ENCODE data around the gene NAPSA. TPM values are rescaled to one million over a fixed set of nuclear protein-coding genes. Genes with fewer than 3 reads are reported as not detected.
A peak's percentile ranks its signal among the peaks of the same experiment; 100 is the strongest.
"Not testable (repeated sequence)": the region's sequence is repeated elsewhere in the genome, so short reads cannot be mapped to it uniquely, and the experiment has no call there.

Gene NAPSA
- total and polyA plus RNA-seq, 4 donors = 0.52 to 1.6 (median 1.3) TPM

DNA sequence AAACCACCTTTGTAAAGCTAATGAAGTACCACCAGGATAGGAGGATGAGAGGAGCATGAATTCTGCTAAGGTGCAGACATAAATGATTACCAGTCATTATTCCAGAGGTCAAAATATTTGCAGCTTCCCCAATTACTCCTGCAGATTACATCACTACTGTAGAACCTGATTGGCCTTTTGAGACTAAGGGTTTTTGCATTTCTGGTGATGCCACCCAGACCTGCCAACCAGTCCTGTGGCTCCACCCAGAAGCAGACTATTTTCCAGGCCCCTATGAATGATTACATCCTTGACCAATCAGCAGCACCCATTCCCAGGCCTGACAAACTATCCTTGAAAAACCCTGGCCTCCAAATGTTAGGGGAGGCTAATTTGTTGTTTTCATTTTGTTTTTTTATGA lies 25.1 kb downstream of the NAPSA start:
- Histone ChIP-seq H3K27me3 (ENCODE audit: control insufficient read depth in 1 of 2, insufficient read depth in 2 of 2, low read length in 1 of 2) (no peaks in the 10 kb centered on the region), H3K4me3 (ENCODE audit: low read length in 2 of 2) (no peak overlapping the region), H3K36me3 (ENCODE audit: control insufficient read depth in 1 of 2, insufficient read depth in 2 of 2, low read length in 1 of 2) (no peaks in the 10 kb centered on the region), H3K27ac (ENCODE audit: low read depth in 1 of 2, low read length in 2 of 2) (no peak overlapping the region), H3K9me3 (ENCODE audit: control insufficient read depth, low read length) (peaks cover 3% of the 10 kb centered on the region), H3K4me1 (ENCODE audit: control insufficient read depth in 1 of 2, insufficient read depth in 2 of 2, low read length in 2 of 2) (no peaks in the 10 kb centered on the region)
- no peak for ATAC-seq (ENCODE audit: low FRiP score)
- no peak for DNase-seq
- intact Hi-C loops (cut with DNase I) = no loop called here

DNA sequence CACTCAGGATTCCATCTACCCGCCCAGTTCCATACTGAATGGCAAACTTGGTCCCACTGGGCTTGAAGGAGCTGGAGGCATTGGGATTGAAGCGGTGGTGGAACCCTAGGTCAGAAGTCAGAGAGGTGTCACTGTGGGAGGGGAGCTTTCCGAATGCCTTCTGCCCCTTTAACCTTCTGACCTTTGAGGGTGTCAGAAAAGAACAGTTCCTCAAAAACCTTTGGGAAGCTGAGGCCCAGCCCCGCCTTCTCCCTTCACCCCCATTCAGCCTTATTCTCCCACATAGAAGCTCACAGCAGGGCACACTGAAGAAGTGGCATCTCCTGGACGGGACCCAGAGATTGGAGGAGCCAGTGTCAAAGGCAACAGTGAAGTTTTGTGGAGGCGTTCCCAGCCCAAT lies 28.4 kb downstream of the NAPSA start:
- H3K36me3 ChIP-seq (ENCODE audit: control insufficient read depth in 1 of 2, insufficient read depth in 2 of 2, low read length in 1 of 2); H3K4me1 ChIP-seq (ENCODE audit: control insufficient read depth in 1 of 2, insufficient read depth in 2 of 2, low read length in 2 of 2); H3K27me3 ChIP-seq (ENCODE audit: control insufficient read depth in 1 of 2, insufficient read depth in 2 of 2, low read length in 1 of 2); H3K4me3 ChIP-seq (ENCODE audit: low read length in 2 of 2); H3K27ac ChIP-seq (ENCODE audit: low read depth in 1 of 2, low read length in 2 of 2); ATAC-seq (ENCODE audit: low FRiP score); intact Hi-C loops (cut with DNase I); H3K9me3 ChIP-seq (ENCODE audit: control insufficient read depth, low read length): not testable (repeated sequence)
- peak in 1 of 2 donors; percentile 33 for DNase-seq
- 83 to 88% methylated on average over 5 to 6 of the region's 6 CpGs for WGBS, 2 donors

- WGBS, 2 donors = 92 to 95% methylated on average over 12 of the region's 12 CpGs
These were observed 30.6 kb downstream of the NAPSA start for GRCh38 chr19:50334741-50335421.

DNA sequence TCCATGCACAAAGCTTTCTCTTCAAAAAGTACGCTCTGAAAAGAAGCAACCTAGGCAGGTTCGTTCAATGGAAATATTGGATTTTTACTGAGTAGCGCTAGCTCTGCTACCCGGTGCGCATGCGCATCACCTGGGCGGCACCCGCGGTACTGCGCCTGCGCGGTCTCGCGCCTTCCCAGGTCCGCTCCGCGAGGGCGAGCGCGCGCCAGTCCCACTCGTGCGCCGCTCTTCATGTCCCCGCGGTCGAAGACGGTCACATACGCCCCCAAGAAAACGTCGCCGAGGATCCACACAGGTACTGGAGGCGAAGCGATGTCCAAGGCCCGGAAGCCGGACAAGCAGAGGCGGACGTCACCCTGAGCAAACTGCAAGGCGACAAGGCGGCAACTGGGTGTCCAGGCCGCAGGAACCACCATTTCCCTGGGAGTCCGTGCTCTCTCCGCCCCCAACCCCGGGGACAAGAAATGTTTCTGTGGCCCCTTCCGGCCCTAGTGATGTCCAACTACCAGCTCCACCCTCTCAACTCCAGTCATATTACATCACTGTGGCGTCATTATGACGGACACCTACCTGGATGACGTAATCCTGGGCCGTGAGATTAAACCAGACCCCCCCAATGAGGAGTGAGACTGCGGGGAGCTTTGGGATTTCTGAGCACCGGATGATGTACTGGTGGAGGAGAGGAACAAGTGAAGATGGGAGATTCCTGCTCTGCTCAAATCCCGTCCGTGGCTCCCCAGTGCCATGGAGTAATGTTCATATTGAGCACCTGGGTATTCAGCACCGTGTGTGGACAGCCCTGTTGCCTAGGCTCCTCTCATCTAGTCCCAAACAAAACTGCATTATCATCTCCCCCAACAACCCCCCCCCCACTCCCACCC lies 31.5 kb downstream of the NAPSA start:
- H3K9me3 ChIP-seq (ENCODE audit: control insufficient read depth, low read length) = no peaks in the 10 kb centered on the region
- no peaks in the 10 kb centered on the region for H3K27me3 ChIP-seq (ENCODE audit: control insufficient read depth in 1 of 2, insufficient read depth in 2 of 2, low read length in 1 of 2)
- H3K4me3 ChIP-seq (ENCODE audit: low read length in 2 of 2) = peak overlapping the region in 1 of 2 donors; percentile 24
- no peaks in the 10 kb centered on the region for H3K4me1 ChIP-seq (ENCODE audit: control insufficient read depth in 1 of 2, insufficient read depth in 2 of 2, low read length in 2 of 2)
- ATAC-seq (ENCODE audit: low FRiP score) (peak; percentile 62), DNase-seq (peak; percentile 86 to 91)
- intact Hi-C loops (cut with DNase I) = no loop called here
- no peak overlapping the region for H3K27ac ChIP-seq (ENCODE audit: low read depth in 1 of 2, low read length in 2 of 2)
- H3K36me3 ChIP-seq (ENCODE audit: control insufficient read depth in 1 of 2, insufficient read depth in 2 of 2, low read length in 1 of 2) = no peaks in the 10 kb centered on the region
- WGBS, 2 donors = 11 to 12% methylated on average over 53 to 54 of the region's 54 CpGs

More at GRCh38 chr19:50334741-50335421, 30.6 kb downstream of the NAPSA start:
- H3K4me1 ChIP-seq (ENCODE audit: control insufficient read depth in 1 of 2, insufficient read depth in 2 of 2, low read length in 2 of 2) = no peaks in the 10 kb centered on the region
- no peaks in the 10 kb centered on the region for H3K9me3 ChIP-seq (ENCODE audit: control insufficient read depth, low read length)
- intact Hi-C loops (cut with DNase I) = no loop called here
- no peak overlapping the region for H3K27ac ChIP-seq (ENCODE audit: low read depth in 1 of 2, low read length in 2 of 2)
- no peaks in the 10 kb centered on the region for H3K27me3 ChIP-seq (ENCODE audit: control insufficient read depth in 1 of 2, insufficient read depth in 2 of 2, low read length in 1 of 2)
- ATAC-seq (ENCODE audit: low FRiP score) = no peak
- H3K36me3 ChIP-seq (ENCODE audit: control insufficient read depth in 1 of 2, insufficient read depth in 2 of 2, low read length in 1 of 2) = no peaks in the 10 kb centered on the region
- DNase-seq = no peak
- no peak overlapping the region for H3K4me3 ChIP-seq (ENCODE audit: low read length in 2 of 2)

GRCh38 chr19:50333235-50333736 lies 32.2 kb downstream of the NAPSA start:
- H3K4me1 ChIP-seq (ENCODE audit: control insufficient read depth in 1 of 2, insufficient read depth in 2 of 2, low read length in 2 of 2) = no peaks in the 10 kb centered on the region
- DNase-seq (peak; percentile 92 to 94), ATAC-seq (ENCODE audit: low FRiP score) (peak; percentile 70)
- no peaks in the 10 kb centered on the region for H3K36me3 ChIP-seq (ENCODE audit: control insufficient read depth in 1 of 2, insufficient read depth in 2 of 2, low read length in 1 of 2)
- intact Hi-C loops (cut with DNase I) = no loop called here
- H3K27ac ChIP-seq (ENCODE audit: low read depth in 1 of 2, low read length in 2 of 2) = no peak overlapping the region
- no peaks in the 10 kb centered on the region for H3K9me3 ChIP-seq (ENCODE audit: control insufficient read depth, low read length)
- H3K4me3 ChIP-seq (ENCODE audit: low read length in 2 of 2) = peak overlapping the region in 1 of 2 donors; percentile 24
- 0 to 1% methylated on average over 34 of the region's 34 CpGs for WGBS, 2 donors
- no peaks in the 10 kb centered on the region for H3K27me3 ChIP-seq (ENCODE audit: control insufficient read depth in 1 of 2, insufficient read depth in 2 of 2, low read length in 1 of 2)

GRCh38 chr19:50332244-50333038 lies 33.0 kb downstream of the NAPSA start:
- H3K27me3 ChIP-seq (ENCODE audit: control insufficient read depth in 1 of 2, insufficient read depth in 2 of 2, low read length in 1 of 2) = no peaks in the 10 kb centered on the region

GRCh38 chr19:50331994-50332243 lies 33.5 kb downstream of the NAPSA start:
- H3K27ac ChIP-seq (ENCODE audit: low read depth in 1 of 2, low read length in 2 of 2) = no peak overlapping the region
- no peak for ATAC-seq (ENCODE audit: low FRiP score)
- H3K4me1 ChIP-seq (ENCODE audit: control insufficient read depth in 1 of 2, insufficient read depth in 2 of 2, low read length in 2 of 2) = no peaks in the 10 kb centered on the region

More at GRCh38 chr19:50332244-50333038, 33.0 kb downstream of the NAPSA start:
- H3K4me3 ChIP-seq (ENCODE audit: low read length in 2 of 2) = no peak overlapping the region
- 16 to 17% methylated on average over 20 of the region's 20 CpGs for WGBS, 2 donors
- DNase-seq (peak; percentile 44 to 54), ATAC-seq (ENCODE audit: low FRiP score) (no peak)
- H3K36me3 ChIP-seq (ENCODE audit: control insufficient read depth in 1 of 2, insufficient read depth in 2 of 2, low read length in 1 of 2) = no peaks in the 10 kb centered on the region
- intact Hi-C loops (cut with DNase I) = no loop called here
- H3K9me3 ChIP-seq (ENCODE audit: control insufficient read depth, low read length) = no peaks in the 10 kb centered on the region
- no peak overlapping the region for H3K27ac ChIP-seq (ENCODE audit: low read depth in 1 of 2, low read length in 2 of 2)
- no peaks in the 10 kb centered on the region for H3K4me1 ChIP-seq (ENCODE audit: control insufficient read depth in 1 of 2, insufficient read depth in 2 of 2, low read length in 2 of 2)

GRCh38 chr19:50331221-50331993 lies 34.0 kb downstream of the NAPSA start:
- intact Hi-C loops (cut with DNase I) = no loop called here
- Histone ChIP-seq H3K4me3 (ENCODE audit: low read length in 2 of 2) (no peak overlapping the region), H3K36me3 (ENCODE audit: control insufficient read depth in 1 of 2, insufficient read depth in 2 of 2, low read length in 1 of 2) (no peaks in the 10 kb centered on the region), H3K4me1 (ENCODE audit: control insufficient read depth in 1 of 2, insufficient read depth in 2 of 2, low read length in 2 of 2) (no peaks in the 10 kb centered on the region), H3K27ac (ENCODE audit: low read depth in 1 of 2, low read length in 2 of 2) (no peak overlapping the region), H3K27me3 (ENCODE audit: control insufficient read depth in 1 of 2, insufficient read depth in 2 of 2, low read length in 1 of 2) (no peaks in the 10 kb centered on the region), H3K9me3 (ENCODE audit: control insufficient read depth, low read length) (no peaks in the 10 kb centered on the region)
- DNase-seq (peak in 1 of 2 donors; percentile 51), ATAC-seq (ENCODE audit: low FRiP score) (no peak)
- 22 to 26% methylated on average over 8 to 10 of the region's 10 CpGs for WGBS, 2 donors

More at GRCh38 chr19:50331994-50332243, 33.5 kb downstream of the NAPSA start:
- Histone ChIP-seq H3K4me3 (ENCODE audit: low read length in 2 of 2) (no peak overlapping the region), H3K9me3 (ENCODE audit: control insufficient read depth, low read length) (no peaks in the 10 kb centered on the region), H3K36me3 (ENCODE audit: control insufficient read depth in 1 of 2, insufficient read depth in 2 of 2, low read length in 1 of 2) (no peaks in the 10 kb centered on the region), H3K27me3 (ENCODE audit: control insufficient read depth in 1 of 2, insufficient read depth in 2 of 2, low read length in 1 of 2) (no peaks in the 10 kb centered on the region)
- peak in 1 of 2 donors; percentile 49 for DNase-seq
- 30 to 35% methylated on average over 2 of the region's 2 CpGs for WGBS, 2 donors
- intact Hi-C loops (cut with DNase I) = no loop called here

Measured in aorta (tissue), 5 donors.